HepG2 (cell line): Measurements from ENCODE around the gene LTB4R. TPM values are rescaled to one million over a fixed set of nuclear protein-coding genes. Genes with fewer than 3 reads are reported as not detected.

Experiments
- ATAC-seq: fragments of 200-7000 bp; cut with Tn5 transposase; 3 replicates; pipeline ENCODE4 v1.9.1; 2020; ENCODE audit warnings: mild to moderate bottlenecking, moderate library complexity
- BruUV-seq: library from RNA; stranded (reverse); fragments of 400-500 nt; replicated peaks from 2 replicates; lab custom pipeline; 2021; lab: Mats Ljungman, UMichigan
- CTCF ChIA-PET: fragments of 300-600 bp; formaldehyde crosslinking; extraction: SDS; loops from one replicate; lab custom pipeline; 2021; ENCODE audit warnings: low total read pairs, inconsistent platforms, low intra/inter-chr PET ratio; lab: Yijun Ruan, JAX
- POLR2A ChIA-PET: fragments of 350-600 bp; sonication (Branson Sonifier 250); formaldehyde crosslinking; loops from one replicate; lab custom pipeline; 2020; ENCODE audit warnings: antibody characterized with exemption, inconsistent platforms; lab: Yijun Ruan, JAX
- DNase-seq: peaks from one replicate; pipeline ENCODE4 v3.0.0-alpha.2; 2015; ENCODE audit warnings: low spot score
- FAIRE-seq: peaks from 3 replicates; lab custom pipeline; 2011; peaks lifted over from hg19 to GRCh38; lab: Jason Lieb, UNC
- H2AFZ ChIP-seq: one replicate; pipeline ENCODE4 v1.6.1; 2011; ENCODE audit warnings: low read length, inconsistent platforms
- H3K27ac ChIP-seq: fragments of 300-600 bp; 3 replicates; pipeline ENCODE4 v1.8.0; 2011; ENCODE audit warnings: mixed run types, mild to moderate bottlenecking, mixed read lengths, low read length, inconsistent platforms; ENCODE audit not compliant: insufficient read depth; ENCODE audit errors: extremely low read length
- H3K27me3 ChIP-seq, 2 experiments: fragments of 200-600 bp in 1 of 2; 2 replicates in 1 of 2; 3 replicates in 1 of 2; pipeline versions ENCODE4 v1.6.0 to v1.8.0; 2011; ENCODE audit warnings: low read length in 2 of 2, mild to moderate bottlenecking in 2 of 2, moderate library complexity in 2 of 2, inconsistent platforms in 1 of 2; ENCODE audit not compliant: insufficient read depth in 2 of 2, control insufficient read depth in 1 of 2
- H3K36me3 ChIP-seq, 2 experiments: fragments of 200-600 bp in 1 of 2; replicated peaks in 1 of 2; 2 replicates in 1 of 2; 3 replicates in 1 of 2; pipeline versions ENCODE4 v1.5.1 to v1.8.0; 2011; ENCODE audit warnings: low read length in 2 of 2, inconsistent platforms in 1 of 2; ENCODE audit not compliant: insufficient read depth in 2 of 2, control insufficient read depth in 1 of 2
- H3K4me1 ChIP-seq: 2 replicates; pipeline ENCODE4 v1.5.1; 2012; ENCODE audit warnings: low read length, inconsistent platforms; ENCODE audit not compliant: insufficient read depth
- H3K4me2 ChIP-seq: 2 replicates; pipeline ENCODE4 v1.6.0; 2011; ENCODE audit warnings: low read depth, low read length, inconsistent platforms
- H3K4me3 ChIP-seq, 3 experiments: fragments of 200-600 bp in 1 of 3; sonication (generic), shearing (Covaris generic) in 1 of 3; replicated peaks in 1 of 3; 2 replicates each; pipeline ENCODE4 v1.5.1; 2011 to 2016; ENCODE audit warnings: low read length in 3 of 3, inconsistent platforms in 2 of 3, low read depth in 2 of 3, mild to moderate bottlenecking in 2 of 3, control low read depth in 1 of 3, mixed read lengths in 1 of 3; ENCODE audit not compliant: insufficient read depth in 1 of 3
- H3K79me2 ChIP-seq: one replicate; pipeline ENCODE4 v1.6.1; 2011; ENCODE audit warnings: low read length, inconsistent platforms; ENCODE audit not compliant: insufficient read depth
- H3K9ac ChIP-seq: 2 replicates; pipeline ENCODE4 v1.6.0; 2011; ENCODE audit warnings: mild to moderate bottlenecking, low read depth, low read length, inconsistent platforms; ENCODE audit not compliant: insufficient read depth
- H3K9me3 ChIP-seq: 2 replicates; pipeline ENCODE4 v1.5.1; 2012; ENCODE audit warnings: mild to moderate bottlenecking, low read length
- H4K20me1 ChIP-seq: 2 replicates; pipeline ENCODE4 v1.6.0; 2011; ENCODE audit warnings: inconsistent platforms, mild to moderate bottlenecking, low read length, moderate library complexity; ENCODE audit not compliant: insufficient read depth
- CEBPB ChIP-seq: IDR thresholded peaks from 2 replicates; pipeline ENCODE4 v1.6.1; 2011; ENCODE audit warnings: low read depth, low read length, improper control_type of control experiment, borderline replicate concordance
- HIVEP1 ChIP-seq: sonication (generic); formaldehyde crosslinking; IDR thresholded peaks from 2 replicates; pipeline ENCODE4 v1.4.0; 2020; ENCODE audit warnings: mild to moderate bottlenecking, missing genetic modification reagents
- TMF1 ChIP-seq: sonication (generic); formaldehyde crosslinking; IDR thresholded peaks from 2 replicates; pipeline ENCODE4 v1.8.1; 2022; ENCODE audit warnings: low read depth, missing genetic modification reagents
- TSC22D2 ChIP-seq: sonication (generic); formaldehyde crosslinking; IDR thresholded peaks from 2 replicates; pipeline ENCODE4 v1.5.1; 2020; ENCODE audit warnings: missing genetic modification reagents, mild to moderate bottlenecking, borderline replicate concordance
- YY1 ChIP-seq: IDR thresholded peaks from 2 replicates; pipeline ENCODE4 v1.6.1; 2011; ENCODE audit warnings: low read length, low read depth, moderate library complexity, mild to moderate bottlenecking; ENCODE audit not compliant: insufficient read depth, insufficient replicate concordance
- ZNF138 ChIP-seq: sonication (generic); formaldehyde crosslinking; IDR thresholded peaks from 2 replicates; pipeline ENCODE4 v1.5.0; 2020; ENCODE audit warnings: mild to moderate bottlenecking, low read depth, missing genetic modification reagents
- ZNF225 ChIP-seq: sonication (generic); formaldehyde crosslinking; IDR thresholded peaks from 2 replicates; pipeline ENCODE4 v1.4.0; 2020; ENCODE audit warnings: mild to moderate bottlenecking, missing genetic modification reagents
- ZNF234 ChIP-seq: sonication (generic); formaldehyde crosslinking; conservative IDR thresholded peaks from 2 replicates; pipeline ENCODE4 v1.5.1; 2020; ENCODE audit warnings: mild to moderate bottlenecking, missing genetic modification reagents
- ZSCAN20 ChIP-seq: sonication (generic); formaldehyde crosslinking; IDR thresholded peaks from 2 replicates; pipeline ENCODE4 v1.4.0; 2020; ENCODE audit warnings: missing genetic modification reagents, mild to moderate bottlenecking, borderline replicate concordance
- WGBS: methylation state at CpG from one replicate; pipeline ENCODE4 v1.1.6; 2017; ENCODE audit warnings: low lambda C conversion rate; 5-methylcytosine and 5-hydroxymethylcytosine counted together
- in situ Hi-C: cut with HindIII; loops from 2 replicates; pipeline ENCODE4 v1.10.0; 2017; ENCODE audit warnings: low pct_unique_long_range_greater_than_20kb; ENCODE audit not compliant: extremely low pct_ligation_motif_present
- intact Hi-C: fragments of 100-400 bp; cut with micrococcal nuclease; formaldehyde crosslinking; loops from one replicate; pipeline ENCODE4 v1.10.0; 2022; ENCODE audit not compliant: unreplicated experiment
- polyA plus RNA-seq, 8 experiments: library from polyadenylated mRNA; depleted of rRNA in 3 of 8; stranded (reverse) in 7 of 8; unstranded in 1 of 8; fragments of >200 nt; fragmentation: Illumina TruSeq in 4 of 8; extraction: Trizol in 4 of 8; gene quantifications; 2 replicates each; pipeline versions ENCODE4 v1.2.1 to v1.2.3, GENCODE V29; 2011 to 2016; ENCODE audit warnings: low read depth in 4 of 8, missing spikeins in 1 of 8, mixed read lengths in 1 of 8; ENCODE audit not compliant: insufficient read depth in 1 of 8
- total RNA-seq, 5 experiments: library from RNA; depleted of rRNA; stranded (reverse); fragments of >200 nt; fragmentation: Illumina TruSeq; extraction: Trizol; gene quantifications; 2 replicates each; pipeline ENCODE4 v1.2.3, GENCODE V29; 2016; ENCODE audit warnings: low read depth in 1 of 5
- TF ChIP-seq, protein P1 (sequence below): sonication (generic); formaldehyde crosslinking; IDR thresholded peaks from 2 replicates; pipeline ENCODE4 v1.4.0; 2020; ENCODE audit warnings: missing genetic modification reagents, borderline replicate concordance
- TF ChIP-seq, protein P2 (sequence below): sonication (generic); formaldehyde crosslinking; IDR thresholded peaks from 2 replicates; pipeline ENCODE4 v1.4.0; 2020; ENCODE audit warnings: missing genetic modification reagents, mild to moderate bottlenecking, borderline replicate concordance

Gene LTB4R
- total and polyA plus RNA-seq, 2 of the 13 experiments (the other 11 are each of a cell fraction or from before 2014, with no cell fraction given), result 3.2 to 8.2 TPM

DNA sequence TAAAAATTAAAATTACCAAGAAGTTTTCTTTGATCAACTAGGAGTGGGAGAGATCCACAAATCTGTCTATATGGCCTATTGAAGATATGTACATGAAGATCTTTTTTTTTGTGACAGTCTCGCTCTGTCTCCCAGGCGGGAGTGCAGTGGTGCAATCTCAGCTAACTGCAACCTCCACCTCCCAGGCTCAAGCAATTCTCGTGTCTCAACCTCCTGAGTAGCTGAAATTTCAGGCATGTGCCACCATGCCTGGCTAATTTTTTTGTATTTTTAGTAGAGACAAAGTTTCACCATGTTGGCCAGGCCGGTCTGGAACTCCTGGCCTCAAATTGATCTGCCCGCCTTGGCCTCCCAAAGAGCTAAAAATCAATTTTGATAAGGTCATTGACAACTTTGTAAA is 52.1 kb downstream of the LTB4R start:
- Histone ChIP-seq H3K79me2 (no peaks in the 10 kb centered on the region), H3K9ac (no peak overlapping the region), H2AFZ (no peak overlapping the region), H3K36me3 (no peaks in the 10 kb centered on the region), H3K9me3 (no peaks in the 10 kb centered on the region), H3K27me3 (peaks cover 6 to 23% of the 10 kb centered on the region in 2 experiments), H4K20me1 (no peaks in the 10 kb centered on the region), H3K27ac (no peak overlapping the region), H3K4me2 (no peak overlapping the region), H3K4me1 (peaks cover 26% of the 10 kb centered on the region), H3K4me3 (no peak overlapping the region)
- 27% methylated on average over 5 of the region's 5 CpGs for WGBS
- DNase-seq, result no peak
- no peak for ATAC-seq
- BruUV-seq, result no TSS peak
- ChIA-PET POLR2A (interaction anchor here (2.8 kb wide), 1 partner anchor 68 kb away, joined by 14 read pairs; no protein-coding TSS in a partner anchor), CTCF (interaction anchor here (7.9 kb wide), 1 partner anchor 70 kb away, joined by 295 read pairs; the partner anchor contains the start of genes CBLN3 and KHNYN)
- in situ Hi-C loops, result no loop called here
- TF ChIP-seq ZNF234, result no peak
- TF ChIP-seq YY1, result no peak
- TF ChIP-seq, protein P1, sequence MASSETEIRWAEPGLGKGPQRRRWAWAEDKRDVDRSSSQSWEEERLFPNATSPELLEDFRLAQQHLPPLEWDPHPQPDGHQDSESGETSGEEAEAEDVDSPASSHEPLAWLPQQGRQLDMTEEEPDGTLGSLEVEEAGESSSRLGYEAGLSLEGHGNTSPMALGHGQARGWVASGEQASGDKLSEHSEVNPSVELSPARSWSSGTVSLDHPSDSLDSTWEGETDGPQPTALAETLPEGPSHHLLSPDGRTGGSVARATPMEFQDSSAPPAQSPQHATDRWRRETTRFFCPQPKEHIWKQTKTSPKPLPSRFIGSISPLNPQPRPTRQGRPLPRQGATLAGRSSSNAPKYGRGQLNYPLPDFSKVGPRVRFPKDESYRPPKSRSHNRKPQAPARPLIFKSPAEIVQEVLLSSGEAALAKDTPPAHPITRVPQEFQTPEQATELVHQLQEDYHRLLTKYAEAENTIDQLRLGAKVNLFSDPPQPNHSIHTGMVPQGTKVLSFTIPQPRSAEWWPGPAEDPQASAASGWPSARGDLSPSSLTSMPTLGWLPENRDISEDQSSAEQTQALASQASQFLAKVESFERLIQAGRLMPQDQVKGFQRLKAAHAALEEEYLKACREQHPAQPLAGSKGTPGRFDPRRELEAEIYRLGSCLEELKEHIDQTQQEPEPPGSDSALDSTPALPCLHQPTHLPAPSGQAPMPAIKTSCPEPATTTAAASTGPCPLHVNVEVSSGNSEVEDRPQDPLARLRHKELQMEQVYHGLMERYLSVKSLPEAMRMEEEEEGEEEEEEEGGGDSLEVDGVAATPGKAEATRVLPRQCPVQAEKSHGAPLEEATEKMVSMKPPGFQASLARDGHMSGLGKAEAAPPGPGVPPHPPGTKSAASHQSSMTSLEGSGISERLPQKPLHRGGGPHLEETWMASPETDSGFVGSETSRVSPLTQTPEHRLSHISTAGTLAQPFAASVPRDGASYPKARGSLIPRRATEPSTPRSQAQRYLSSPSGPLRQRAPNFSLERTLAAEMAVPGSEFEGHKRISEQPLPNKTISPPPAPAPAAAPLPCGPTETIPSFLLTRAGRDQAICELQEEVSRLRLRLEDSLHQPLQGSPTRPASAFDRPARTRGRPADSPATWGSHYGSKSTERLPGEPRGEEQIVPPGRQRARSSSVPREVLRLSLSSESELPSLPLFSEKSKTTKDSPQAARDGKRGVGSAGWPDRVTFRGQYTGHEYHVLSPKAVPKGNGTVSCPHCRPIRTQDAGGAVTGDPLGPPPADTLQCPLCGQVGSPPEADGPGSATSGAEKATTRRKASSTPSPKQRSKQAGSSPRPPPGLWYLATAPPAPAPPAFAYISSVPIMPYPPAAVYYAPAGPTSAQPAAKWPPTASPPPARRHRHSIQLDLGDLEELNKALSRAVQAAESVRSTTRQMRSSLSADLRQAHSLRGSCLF, result no peak
- no peak for TF ChIP-seq TMF1 (CRISPR knock-in tag)
- no peak for TF ChIP-seq ZSCAN20
- TF ChIP-seq CEBPB, result no peak
- no peak for TF ChIP-seq ZNF138
- TF ChIP-seq HIVEP1 (CRISPR knock-in tag), result no peak
- TF ChIP-seq, protein P2, sequence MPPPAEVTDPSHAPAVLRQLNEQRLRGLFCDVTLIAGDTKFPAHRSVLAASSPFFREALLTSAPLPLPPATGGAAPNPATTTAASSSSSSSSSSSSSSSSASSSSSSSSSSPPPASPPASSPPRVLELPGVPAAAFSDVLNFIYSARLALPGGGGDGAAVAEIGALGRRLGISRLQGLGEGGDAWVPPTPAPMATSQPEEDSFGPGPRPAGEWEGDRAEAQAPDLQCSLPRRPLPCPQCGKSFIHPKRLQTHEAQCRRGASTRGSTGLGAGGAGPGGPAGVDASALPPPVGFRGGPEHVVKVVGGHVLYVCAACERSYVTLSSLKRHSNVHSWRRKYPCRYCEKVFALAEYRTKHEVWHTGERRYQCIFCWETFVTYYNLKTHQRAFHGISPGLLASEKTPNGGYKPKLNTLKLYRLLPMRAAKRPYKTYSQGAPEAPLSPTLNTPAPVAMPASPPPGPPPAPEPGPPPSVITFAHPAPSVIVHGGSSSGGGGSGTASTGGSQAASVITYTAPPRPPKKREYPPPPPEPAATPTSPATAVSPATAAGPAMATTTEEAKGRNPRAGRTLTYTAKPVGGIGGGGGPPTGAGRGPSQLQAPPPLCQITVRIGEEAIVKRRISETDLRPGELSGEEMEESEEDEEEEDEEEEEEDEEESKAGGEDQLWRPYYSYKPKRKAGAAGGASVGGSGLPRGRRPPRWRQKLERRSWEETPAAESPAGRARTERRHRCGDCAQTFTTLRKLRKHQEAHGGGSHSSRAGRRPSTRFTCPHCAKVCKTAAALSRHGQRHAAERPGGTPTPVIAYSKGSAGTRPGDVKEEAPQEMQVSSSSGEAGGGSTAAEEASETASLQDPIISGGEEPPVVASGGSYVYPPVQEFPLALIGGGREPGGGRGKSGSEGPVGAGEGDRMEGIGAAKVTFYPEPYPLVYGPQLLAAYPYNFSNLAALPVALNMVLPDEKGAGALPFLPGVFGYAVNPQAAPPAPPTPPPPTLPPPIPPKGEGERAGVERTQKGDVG (CRISPR knock-in tag), result no peak
- TF ChIP-seq ZNF225 (CRISPR knock-in tag), result no peak
- TF ChIP-seq TSC22D2, result no peak
- intact Hi-C loops, result no loop called here
- FAIRE-seq, result no peak
